GM13976 (cell line): ENCODE results near the gene HOXB1.

Experiments used
- DNase-seq: peaks from one replicate; pipeline ENCODE4 v3.0.0; 2012; ENCODE audit warnings: low spot score
- in situ Hi-C: fragments of 300-500 bp; cut with MboI; formaldehyde crosslinking; loops from one replicate; pipeline ENCODE4 v1.12.0; 2022; ENCODE audit warnings: low sequenced_read_pairs, mixed read lengths, inconsistent platforms; ENCODE audit not compliant: unreplicated experiment
- TF ChIP-seq, protein P1 (sequence below): IDR thresholded peaks from 2 replicates; pipeline ENCODE4 v1.5.1; 2012; ENCODE audit warnings: borderline replicate concordance, mild to moderate bottlenecking; ENCODE audit not compliant: insufficient read depth; ENCODE audit errors: extremely low read depth, missing control alignments, control extremely low read depth

HOXB1 gene

DNA sequence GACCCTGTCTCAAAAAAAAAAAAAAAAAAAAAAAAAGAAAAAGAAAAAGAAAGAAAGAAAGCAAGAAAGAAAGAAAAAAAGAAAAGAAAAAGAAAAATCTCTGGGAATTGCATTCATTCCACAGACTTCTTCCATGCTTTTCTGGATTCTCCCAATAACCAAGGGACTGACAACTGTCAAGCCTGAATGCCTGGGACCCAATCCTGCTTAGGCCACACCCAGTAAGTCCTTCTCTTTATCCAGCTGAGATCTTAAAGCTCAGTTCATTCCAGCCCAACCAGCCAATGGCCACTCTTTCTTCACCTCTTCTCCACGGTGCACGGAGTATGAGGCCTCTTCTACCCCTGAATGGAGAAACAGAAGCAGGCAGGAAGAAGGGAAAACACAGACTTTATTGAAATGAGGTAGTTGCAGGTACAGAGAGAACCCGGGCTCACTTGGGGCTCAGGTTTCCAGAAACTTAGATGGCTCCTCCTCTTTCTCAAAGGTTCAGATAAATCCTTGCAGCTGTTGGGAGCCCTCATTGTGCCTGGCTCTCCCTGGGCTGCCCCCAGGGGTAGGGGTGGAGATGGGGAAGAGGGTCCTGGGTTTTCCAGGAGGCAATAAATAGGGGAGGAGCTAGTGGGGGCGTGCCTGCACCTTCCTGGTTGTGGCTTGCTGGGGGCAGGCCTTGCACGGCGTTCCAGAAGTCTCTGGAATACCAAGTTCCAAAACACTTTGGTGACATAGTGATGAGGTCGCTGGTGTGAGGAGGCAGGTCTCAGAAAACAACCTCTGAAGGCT is 2.5 kb downstream of the HOXB1 start:
- DNase-seq = no peak
- TF ChIP-seq, protein P1, sequence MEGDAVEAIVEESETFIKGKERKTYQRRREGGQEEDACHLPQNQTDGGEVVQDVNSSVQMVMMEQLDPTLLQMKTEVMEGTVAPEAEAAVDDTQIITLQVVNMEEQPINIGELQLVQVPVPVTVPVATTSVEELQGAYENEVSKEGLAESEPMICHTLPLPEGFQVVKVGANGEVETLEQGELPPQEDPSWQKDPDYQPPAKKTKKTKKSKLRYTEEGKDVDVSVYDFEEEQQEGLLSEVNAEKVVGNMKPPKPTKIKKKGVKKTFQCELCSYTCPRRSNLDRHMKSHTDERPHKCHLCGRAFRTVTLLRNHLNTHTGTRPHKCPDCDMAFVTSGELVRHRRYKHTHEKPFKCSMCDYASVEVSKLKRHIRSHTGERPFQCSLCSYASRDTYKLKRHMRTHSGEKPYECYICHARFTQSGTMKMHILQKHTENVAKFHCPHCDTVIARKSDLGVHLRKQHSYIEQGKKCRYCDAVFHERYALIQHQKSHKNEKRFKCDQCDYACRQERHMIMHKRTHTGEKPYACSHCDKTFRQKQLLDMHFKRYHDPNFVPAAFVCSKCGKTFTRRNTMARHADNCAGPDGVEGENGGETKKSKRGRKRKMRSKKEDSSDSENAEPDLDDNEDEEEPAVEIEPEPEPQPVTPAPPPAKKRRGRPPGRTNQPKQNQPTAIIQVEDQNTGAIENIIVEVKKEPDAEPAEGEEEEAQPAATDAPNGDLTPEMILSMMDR = no peak
- in situ Hi-C loops = no loop called here

DNA sequence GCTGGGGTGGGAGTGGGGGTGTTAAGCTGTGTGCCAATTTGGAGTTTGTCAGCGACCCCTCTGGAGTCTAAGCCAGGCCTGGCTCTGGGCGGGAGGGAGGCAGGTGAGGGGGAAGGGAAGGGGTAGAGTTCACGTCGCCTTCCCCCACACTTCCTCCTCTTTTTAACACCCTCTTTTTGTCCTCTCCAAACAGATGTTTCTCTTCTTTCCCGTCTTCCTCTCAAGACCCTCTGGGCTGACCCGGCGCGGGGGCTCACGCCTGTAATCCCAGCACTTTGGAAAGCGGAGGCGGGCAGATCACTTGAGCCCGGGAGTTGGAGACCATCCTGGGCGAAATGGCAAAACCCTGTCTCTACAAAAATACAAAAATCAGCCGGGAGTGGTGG is 3.3 kb downstream of the HOXB1 start:
- TF ChIP-seq, protein P1 = no peak
- in situ Hi-C loops = no loop called here
- DNase-seq = no peak

DNA sequence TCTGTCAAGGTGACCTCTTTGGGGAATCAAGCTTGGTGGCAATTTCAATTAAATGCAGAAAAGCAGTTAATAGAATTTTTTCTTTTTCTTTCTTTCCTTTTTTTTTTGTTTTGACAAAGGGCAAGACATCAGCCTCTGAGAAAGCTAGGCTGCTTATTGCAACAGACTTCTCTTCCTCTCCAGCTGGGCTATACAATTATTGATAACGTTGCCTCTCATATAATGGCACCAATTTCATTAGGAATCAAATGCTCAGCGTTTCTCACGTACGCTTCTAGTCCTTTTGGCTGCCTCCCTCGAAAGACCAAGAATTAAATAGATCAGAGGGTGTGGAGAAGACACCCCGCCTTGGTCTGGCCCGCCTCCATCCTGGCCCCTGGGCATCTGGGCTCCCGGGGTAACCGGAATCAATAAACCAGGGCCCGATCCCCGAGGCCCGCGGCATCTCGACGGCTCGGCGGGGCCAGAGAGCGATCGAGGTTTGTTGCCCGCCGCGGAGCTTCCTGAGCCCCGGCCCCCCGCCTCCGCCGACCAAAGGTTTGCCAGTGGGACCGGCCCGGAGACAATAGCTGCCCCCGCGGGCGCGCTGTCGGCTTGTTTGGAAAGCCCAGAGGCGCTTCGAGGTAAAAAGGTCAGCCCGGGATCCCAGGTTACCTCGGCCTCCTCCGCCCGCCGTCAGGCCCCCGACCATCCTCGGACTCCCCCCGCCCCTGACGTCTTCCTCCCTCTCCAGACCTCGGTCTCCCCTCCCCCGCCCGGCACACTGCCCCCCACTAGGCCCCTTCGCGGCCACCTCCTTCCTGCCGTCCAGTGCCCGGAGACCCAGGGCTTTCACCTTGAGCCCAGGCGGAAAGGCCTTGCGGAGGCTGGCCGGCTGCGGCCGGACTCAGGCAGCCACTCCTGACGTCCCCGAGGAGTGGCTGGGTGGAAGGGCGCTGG is 3.9 kb downstream of the HOXB1 start:
- DNase-seq = no peak
- TF ChIP-seq, protein P1 = no peak
- in situ Hi-C loops = no loop called here

DNA sequence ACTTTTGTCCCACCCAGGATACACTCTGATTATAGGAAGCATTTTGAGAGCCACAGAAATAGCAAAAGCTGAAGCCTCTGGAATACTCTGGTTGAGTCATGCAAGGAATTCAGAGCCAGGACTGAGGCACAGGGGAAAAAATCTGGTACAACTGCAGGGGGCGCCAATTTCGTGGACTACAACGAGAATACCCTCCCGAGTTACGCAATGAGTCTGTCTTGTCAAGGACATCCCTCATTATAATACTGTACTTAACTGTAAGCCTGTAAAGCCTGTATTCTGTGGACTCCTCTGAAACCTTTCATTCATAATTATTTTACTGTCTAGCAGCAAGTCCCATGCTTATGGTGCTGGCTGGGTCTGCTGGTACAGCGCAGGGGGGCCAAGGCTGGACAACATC is 7.8 kb downstream of the HOXB1 start:
- TF ChIP-seq, protein P1 = no peak
- in situ Hi-C loops = no loop called here
- no peak for DNase-seq

DNA sequence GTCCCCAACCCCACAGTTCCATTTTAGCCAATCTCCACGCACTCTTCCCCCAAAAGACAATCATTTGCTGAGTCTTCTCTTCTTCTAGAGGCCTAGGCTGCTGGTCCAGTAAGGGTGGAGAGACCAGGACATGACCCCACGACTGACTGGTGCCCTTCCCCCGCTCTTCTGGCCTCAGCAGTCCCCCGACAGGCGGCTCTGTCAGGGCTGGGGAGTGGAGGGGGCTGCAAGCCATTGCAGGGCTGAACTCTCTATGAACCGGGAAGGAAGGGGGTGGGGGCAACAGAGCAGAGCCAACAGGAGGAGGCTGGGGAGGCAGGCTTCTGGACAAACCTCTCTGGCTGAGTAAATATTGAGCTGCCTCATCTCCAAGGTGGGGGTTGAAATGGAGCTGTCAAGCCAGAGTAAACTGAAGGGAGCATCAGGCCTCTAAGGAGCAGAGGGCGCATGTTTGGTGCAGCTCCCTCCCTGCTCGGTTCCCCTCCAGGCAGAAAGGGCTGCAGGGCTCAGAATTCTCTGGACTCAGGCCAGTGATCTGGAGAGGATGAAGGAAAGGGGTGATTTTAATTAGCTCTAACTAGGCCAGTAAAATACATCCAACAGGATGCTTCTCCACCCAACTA is 8.7 kb downstream of the HOXB1 start:
- DNase-seq = no peak
- in situ Hi-C loops = no loop called here

DNA sequence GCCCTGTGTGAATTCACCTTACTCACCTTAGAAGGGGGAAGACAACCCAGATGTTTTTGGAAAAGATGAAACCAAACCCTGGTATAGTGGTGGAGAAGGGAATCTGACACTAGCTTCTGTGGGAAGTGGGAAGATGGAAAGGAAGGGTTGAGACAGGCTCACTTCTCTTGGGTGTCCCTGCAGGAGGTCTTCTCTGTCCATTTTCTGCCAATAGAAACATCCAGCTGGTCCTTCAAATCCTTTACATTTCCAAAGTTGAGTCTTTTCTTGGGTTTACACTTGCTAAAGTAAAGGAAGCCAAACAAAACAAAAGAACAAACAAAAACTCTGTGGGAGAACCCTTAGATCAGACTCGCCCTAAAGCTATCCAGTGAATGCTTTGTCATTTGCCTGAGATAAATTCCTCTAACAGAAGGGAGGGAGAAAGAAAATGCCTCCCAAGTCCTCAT is 10.2 kb downstream of the HOXB1 start:
- TF ChIP-seq, protein P1 = no peak
- no peak for DNase-seq
- in situ Hi-C loops = no loop called here

More for the DNA sequence above, 8.7 kb downstream of the HOXB1 start:
- TF ChIP-seq, protein P1 = no peak
